ENCODE data around the gene SLC7A4. TPM values are rescaled to one million over a fixed set of nuclear protein-coding genes. Genes with fewer than 3 reads are reported as not detected.
"Not testable (repeated sequence)": the region's sequence is repeated elsewhere in the genome, so short reads cannot be mapped to it uniquely, and the experiment has no call there.

Gene SLC7A4
- polyA plus RNA-seq, 10 donors, result 0.50 to 2.1 (median 1.00) TPM

GRCh38 chr22:21022507-21022906, 9.9 kb downstream of the SLC7A4 start:
- DNase-seq, result no peak

GRCh38 chr22:21020802-21021429, 11.4 kb downstream of the SLC7A4 start:
- DNase-seq, result no peak

GRCh38 chr22:21018314-21018713, 14.0 kb downstream of the SLC7A4 start:
- no peak for DNase-seq

- no peak for DNase-seq
These were observed 15.5 kb downstream of the SLC7A4 start for GRCh38 chr22:21016644-21017420.

GRCh38 chr22:21015466-21016006, 16.8 kb downstream of the SLC7A4 start:
- peak in 1 of 3 donors; percentile 23 for DNase-seq

GRCh38 chr22:21014726-21015465, 17.5 kb downstream of the SLC7A4 start, which contains the start of gene P2RX6:
TSS of gene P2RX6 (plus strand) at chr22:21015165. CDS start at chr22:21015175, 10 bp downstream.
- peak; percentile 57 to 82 (median 61) for DNase-seq

DNA sequence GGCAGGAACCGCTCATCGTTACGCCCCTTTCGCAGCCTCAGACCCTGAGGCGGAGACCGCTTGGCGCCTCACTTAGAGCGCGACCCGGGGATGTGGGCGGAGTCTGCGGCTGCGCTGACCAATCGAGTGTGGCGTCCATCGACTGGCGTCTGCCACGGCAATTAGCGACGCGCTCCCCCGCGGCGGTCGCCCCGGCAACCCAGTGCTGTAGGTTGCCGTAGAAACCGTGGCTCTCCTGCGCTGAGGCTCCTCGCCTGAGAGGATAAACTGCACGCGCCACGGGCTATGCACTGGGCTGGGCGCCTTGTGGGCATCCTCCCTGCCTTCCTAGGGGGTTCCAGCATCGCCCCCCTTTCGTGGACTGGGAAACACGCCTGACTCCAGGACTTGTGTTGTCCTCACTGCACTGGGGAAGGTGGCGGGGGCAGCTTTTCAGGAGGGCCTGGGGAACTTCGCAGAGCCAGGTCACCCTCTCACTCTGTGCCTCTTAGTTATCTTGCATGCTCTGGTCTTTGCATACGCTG, 18.1 kb downstream of the SLC7A4 start:
- peak; percentile 88 to 96 (median 90) for DNase-seq

- no peak for DNase-seq
These were observed 18.6 kb downstream of the SLC7A4 start for GRCh38 chr22:21013657-21014201.

DNA sequence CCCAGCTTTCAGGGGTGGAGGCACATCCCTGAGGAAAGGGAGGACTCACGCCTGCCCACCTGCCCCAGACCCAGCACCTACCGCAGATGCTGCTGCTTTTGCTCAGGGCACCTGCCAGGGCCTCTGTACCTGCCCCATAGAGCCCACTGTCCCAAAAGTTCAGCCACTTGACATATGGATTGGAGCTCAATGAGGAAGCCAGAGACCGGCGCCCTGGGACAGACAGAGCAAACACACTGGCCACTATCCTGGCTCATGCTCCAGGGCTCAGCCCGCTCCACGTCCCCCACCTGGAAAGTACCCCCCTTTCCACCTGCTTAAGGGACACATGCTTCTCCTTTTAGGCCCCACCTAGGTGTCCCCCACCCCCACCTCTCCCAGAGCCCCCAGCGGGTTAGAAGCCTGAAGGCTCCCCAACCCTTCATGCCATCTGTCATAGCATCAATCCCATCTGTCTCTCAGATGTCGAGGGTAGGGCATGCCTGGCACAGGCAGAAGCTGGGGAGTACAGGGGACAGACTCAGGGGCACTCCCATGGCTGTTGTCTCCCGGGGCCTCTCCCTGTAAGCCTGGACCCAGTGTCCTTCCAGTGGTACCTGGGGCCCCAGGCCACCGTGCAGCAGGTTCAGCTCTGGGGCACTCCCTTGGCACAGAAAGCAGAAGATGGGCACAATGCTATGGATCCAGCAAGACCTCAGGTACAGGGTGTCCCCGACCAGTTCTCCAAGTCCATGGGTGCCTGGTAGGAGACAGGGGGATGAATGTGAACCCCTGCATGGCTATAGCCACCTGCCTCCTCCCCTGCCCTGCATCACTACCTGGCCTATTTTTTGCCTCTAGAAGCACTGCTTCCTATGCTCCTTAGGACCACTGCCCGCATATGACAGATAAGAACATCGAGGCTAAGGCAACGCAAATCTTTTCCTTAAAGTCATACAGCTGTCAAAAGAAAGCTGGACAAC, 19.6 kb downstream of the SLC7A4 start:
- DNase-seq, result no peak

DNA sequence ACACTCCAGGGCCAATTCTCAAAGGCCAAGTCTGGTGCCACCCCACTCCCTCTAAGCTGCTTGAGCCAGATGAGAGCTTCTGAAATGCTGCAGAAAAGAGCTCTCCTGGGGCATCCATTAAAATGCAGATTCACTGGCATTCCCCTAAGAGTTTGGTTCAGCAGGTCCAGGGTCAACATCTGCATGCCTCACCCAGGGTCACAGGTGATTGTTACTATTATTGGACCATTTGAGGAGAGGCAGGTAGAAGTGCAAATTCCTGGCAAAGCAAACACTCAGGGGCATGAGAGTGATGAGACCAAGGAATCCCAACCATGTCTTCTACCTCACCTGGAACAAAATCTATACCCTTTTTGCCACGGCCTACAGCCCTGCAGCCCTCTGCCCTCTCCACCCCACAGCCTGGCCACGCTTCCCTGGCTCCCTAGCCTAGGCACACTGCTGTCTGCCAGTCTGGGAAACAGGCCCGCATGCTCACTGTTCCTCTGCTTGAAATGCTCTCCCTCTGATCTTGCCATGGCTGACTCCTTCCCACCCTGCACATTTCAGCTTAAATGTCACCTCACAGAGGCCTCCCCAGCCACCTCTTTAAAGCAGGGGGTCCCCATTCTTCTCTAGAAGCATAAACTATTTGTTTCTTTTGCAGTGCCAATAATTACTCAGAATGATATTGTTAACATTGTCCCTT, 21.8 kb downstream of the SLC7A4 start:
- no peak for DNase-seq

DNA sequence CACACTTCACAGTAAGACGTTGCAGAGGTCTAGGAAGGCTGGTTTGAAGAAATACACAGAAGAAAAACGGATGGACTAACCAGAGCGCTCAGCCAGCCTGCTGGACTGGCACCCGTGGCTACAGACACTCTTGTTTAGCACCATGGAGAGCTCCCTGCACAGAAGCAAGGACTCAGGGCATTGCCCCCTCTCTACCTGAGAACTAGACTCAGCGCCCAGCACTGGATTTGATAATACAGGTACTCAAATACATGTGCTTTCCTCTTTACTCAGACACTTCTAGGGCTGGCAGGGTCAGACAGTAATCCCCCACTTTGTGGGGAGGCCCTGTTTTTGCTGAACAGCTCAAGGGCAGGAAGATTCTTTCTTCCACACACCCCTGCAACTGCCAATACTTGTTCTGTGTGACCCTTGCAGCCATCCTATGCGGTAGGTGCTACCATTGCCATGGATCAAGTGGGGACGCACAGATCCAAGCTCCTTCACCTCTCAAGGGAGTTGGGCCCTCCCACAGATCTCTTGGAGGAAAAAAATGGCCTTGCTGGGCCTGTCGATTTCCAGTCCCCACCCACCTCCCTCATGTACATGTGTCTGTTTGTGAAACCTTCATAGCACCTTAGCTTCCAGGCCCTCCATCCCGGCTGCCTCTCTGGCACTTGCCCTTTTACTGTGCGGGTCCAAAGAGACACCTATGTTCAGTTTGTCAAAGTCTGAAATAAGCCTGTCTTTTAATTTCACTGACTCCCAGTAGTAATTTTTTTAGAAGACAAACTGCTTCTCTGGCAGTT, 22.5 kb downstream of the SLC7A4 start:
- peak in 2 of 3 donors; percentile 54 to 64 for DNase-seq

GRCh38 chr22:21009208-21009607, 23.2 kb downstream of the SLC7A4 start:
- DNase-seq, result not testable (repeated sequence)

DNA sequence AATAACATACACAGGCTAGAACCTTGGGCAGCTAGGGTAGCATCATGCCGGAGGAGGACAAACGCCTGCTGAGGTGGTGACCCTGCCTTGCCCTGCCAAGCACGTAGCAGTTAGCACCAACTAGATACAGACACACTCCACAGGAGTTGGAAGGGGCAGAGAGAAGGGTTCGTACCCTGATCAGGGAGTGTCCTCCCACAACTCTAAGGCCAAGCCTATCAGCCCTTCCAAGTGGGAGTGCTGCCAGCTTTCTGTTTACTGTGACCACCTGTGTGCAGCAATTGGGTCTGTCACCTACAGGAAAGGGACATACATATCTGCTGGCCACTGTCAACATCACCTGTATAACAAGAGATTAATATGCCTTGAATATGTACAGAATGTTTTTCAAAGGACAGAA, 28.6 kb downstream of the SLC7A4 start:
- no peak for DNase-seq

DNA sequence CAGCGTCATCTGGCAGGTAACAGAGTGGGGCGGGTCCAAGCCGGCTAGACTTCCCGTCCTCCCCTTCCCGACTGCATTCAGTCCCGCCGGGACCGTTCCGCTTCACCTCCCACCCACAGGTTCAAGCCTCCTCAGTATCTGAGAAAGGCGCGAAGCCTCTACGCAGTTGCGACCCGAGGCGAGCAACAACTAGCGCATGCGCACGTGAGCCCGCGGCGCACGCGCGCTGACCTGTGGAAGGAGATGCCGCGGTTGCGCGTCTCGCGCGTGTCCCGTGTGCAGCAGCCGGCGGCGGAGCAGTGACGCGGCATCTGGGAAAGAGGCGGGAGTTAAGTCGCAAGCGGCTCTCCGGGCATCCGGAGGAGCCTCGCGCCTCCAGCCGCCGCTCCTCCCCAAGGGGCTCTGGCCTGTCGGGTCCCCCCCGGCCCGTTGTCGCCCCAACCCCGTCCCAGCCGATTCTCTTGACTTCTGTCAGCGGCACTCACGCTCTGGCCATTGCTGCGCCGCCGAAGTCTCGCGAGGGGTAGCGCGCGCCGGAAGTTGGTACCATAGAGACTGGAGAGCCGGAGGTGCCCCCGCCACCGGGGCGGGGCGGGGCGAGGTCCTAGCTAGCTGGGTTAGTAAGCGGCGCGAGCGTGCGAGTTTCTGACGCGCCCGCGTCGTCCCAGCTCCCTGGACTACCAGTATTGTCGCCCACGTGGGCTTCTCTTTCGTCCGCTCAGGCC, 30.6 kb downstream of the SLC7A4 start, which contains the start of gene THAP7:
THAP7 (minus strand) TSS at position 518 of the 725 bp plus-strand sequence; CDS start at position 311, 207 bp downstream.
- DNase-seq, result peak; percentile 95 to 99 (median 98)

DNA sequence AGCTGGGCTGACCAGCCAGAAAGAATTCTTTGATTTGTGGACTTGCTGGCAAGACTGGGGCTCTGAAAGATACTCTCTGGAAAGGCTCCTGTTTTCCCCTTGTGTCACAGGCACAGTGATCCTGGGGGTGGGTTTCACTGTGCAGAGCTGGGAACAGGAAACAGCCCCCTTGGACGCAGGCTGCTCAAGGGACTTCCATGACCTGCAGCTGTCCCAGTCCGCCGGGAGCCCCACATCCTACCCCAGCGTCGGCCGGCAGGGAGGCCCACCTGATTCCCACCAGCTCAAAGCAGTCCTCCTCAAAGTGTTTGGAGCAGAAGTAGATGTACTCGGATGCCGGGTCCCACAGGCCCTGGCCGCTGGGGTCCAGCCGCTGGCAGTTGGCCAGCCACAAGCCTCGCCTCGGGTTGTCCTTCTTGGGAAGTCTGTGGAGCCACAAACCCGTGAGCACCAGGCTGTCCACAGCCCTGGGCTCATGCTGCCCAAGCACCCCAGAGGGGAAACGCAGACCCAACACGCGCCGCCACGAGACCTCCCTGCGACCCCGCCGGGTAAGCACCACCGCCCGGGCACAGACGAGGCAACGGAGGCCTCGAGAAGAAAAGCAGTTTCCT, 31.3 kb downstream of the SLC7A4 start:
- DNase-seq, result no peak

DNA sequence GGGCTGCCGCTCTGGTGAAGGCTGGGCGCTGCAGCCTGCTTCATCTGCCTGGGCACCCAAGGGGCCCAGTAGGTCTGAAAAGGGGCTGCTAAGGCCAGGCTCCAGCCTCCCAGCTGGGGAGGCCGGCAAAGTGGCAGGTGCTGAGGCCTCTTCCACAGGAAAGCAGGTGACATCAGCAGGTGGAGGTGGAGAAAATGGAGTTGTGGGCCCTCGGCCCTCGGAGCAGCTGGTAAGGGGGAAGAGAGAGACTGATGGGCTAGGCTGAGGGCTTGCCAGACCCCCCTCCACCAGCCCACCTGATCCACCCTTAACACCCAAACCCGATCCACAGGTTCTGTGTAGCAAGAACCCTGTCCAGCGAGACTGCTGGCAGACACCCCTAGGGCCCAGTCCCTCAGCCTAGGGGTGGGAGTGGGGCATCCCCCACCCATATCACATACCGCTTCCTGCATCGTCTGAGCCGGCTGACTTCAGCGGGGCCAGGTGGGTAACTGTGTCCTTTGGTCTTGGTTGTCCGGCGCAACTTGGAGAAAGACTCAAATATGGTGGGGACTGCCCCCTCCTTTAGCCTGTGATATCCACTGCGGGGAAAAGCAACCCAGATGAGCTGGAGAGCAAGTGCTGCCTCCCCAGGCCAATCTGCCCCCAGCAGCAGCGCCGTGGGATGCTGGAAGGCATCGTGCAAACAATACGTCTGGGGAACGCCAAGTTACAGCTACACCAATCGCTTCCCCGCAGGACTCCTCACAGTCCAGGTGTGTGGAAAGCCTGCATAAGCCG, 32.0 kb downstream of the SLC7A4 start:
- no peak for DNase-seq
